Activated naive CD8-positive, alpha-beta T cell treated with anti-CD3 and anti-CD28 coated beads, Interleukin-2, amount 50 U/mL, for 16 hours (primary cell): ENCODE results near the gene ORC4.

Experiments used
- DNase-seq: peaks from one replicate; pipeline ENCODE4 v3.0.0-alpha.2; 2020; ENCODE audit warnings: low read depth, low spot score

Gene ORC4

GRCh38 chr2:148020111-148021058, at the start of gene ORC4:
ORC4 (minus strand) TSS chr2:148020737; CDS start chr2:147975958, 44,779 bp downstream.
- peak; percentile 97 for DNase-seq

DNA sequence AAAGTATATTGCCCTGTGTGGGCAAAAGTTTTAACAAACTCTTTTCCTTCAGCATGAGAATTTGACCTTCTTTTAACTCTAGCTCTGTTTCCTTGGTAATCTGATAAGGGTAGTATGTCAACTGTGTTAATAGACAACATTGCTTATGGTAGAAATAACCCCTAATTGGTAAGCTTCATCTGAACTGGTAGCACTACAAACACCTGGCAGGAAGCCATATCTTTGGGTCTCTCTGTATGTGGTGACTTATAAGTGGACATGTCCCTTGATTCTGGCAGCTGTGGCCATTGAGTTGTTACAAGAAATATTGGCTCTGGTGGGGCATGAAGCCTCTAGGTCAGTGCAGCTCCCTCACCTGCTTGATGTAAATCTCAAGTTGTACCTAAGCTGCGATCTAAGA, 47.3 kb upstream of the ORC4 start:
- DNase-seq = no peak

DNA sequence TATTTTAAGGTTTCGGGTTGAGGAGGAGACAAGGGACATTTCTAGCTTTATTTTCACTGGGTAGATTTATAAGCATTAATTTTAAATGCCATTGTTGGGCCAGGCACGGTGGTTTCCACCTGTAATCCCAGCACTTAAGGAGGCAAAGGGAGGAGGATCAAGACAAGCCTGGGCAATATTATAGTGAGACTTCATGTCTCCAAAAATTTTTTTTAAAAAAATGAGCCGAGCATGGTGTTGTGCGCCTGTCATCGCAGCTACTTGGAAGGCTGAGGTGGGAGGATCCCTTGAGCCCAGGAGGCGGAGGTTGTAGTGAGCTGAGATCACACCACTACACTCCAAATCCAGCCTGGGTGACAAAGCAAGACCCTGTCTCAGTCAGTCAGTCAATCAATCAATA, 45.4 kb upstream of the ORC4 start:
- DNase-seq = no peak

DNA sequence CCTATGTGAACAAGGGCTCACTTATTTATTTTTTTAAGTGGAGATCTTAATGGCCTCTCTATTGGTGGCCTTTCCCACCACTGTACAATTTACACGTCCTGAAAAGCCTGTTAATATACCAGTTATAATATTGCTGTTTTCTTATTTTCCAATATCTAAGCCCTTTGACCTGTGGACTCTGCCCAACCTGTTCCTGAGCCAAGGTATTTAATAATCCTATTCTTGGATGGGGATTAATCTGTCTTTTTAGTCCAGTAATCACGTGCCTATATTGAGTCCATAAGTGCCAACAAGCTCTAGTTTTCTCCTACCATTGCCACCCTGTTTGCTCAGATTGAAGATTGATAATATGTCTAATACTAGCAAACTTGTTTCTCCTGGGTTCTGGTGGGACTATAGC, 43.1 kb upstream of the ORC4 start:
- no peak for DNase-seq

- DNase-seq = no peak
These were observed 38.1 kb upstream of the ORC4 start for GRCh38 chr2:148058641-148059040.

GRCh38 chr2:148052687-148053086, 32.1 kb upstream of the ORC4 start:
- DNase-seq = no peak

DNA sequence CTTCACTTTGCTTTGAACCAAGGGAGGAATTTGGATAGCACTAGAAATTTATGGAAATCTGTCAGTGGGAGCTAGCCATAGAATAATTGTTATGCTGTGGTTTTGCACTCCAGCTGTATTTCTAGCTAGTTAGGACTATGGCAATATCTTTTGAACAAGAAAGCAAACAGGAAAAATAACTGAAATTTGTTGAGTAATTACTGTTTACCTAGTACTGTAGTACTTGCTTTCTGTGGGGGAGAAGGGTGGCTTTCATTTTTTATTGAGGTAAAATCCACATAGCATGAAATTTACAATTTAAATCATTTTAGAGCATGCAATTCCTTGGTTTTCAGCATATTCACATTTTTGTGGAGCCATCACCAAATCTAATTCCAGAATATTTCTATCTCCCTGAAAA, 28.7 kb upstream of the ORC4 start:
- no peak for DNase-seq

DNA sequence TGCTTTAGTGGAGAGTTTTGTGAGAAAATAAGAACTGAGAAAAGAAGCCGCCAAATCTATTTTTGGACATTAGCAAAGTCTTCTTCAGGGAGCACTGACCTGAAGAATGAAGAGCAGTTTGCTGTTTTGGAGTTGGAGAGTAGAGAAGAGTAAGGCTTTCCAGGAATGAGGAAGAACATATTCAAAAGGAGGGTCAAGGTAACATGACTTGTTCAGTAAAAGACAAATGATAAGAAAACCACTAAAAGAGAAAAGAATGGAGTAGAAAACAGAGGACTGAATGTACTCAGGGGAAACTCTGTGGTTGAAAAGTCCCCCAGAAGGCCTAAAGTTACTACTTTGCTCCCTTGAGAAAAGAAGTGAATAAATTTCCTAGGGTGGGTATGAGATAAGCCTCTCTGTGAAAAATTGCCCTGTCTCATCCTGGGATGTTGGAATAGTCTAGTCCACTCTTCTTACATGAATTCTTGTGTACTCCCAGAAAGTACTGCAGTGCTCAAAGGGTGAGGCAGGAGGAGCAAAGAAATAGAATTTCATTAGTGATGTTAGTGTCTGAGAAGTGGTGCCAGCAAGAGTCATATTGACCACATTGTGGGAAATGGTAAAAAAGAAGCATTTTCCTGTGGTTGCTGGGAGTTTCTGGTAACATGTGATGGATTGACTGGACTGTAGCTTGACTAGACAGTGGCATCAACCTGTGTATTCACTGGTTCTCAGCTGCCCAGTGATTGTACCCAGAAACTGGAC, 28.1 kb upstream of the ORC4 start:
- no peak for DNase-seq

DNA sequence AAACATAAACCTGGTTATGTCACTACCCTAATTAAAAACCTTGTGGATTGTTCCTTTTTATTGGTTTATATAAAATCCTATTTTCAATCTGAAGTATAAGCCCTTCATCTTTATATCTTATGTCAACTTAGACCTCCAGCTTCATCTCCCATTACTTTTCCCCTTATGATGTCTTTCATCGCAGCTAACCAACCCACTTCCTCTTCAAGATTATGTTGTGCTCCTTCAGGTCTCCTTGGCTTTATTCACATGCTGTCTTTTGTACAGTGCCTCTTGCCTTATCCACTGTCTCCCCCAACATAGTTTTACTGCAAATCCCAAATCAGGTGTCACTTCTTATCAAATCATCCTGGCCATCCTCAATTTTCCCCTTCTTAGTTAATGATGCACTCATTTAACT, 26.3 kb upstream of the ORC4 start:
- no peak for DNase-seq

- no peak for DNase-seq
These were observed 23.8 kb upstream of the ORC4 start for GRCh38 chr2:148044322-148044721.

GRCh38 chr2:148042219-148042618, 21.7 kb upstream of the ORC4 start:
- no peak for DNase-seq

DNA sequence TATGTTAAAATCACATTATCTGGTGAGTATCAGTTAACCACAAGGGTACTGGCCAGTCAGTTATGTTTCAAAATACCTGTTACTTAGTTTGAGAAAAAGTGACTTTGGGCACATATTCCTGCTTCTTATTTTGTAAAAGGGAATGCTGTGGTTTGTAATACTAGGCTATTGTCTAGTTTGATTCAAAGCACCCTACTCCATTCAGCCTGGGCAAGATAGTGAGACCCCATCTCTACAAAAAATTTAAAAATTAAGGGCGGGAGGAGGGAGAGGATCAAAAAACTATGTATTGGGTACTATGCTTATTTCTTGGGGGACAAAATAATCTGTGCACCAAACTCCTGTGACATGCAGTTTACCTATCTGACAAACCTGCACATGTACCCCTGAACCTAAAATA, 19.2 kb upstream of the ORC4 start:
- DNase-seq = no peak

DNA sequence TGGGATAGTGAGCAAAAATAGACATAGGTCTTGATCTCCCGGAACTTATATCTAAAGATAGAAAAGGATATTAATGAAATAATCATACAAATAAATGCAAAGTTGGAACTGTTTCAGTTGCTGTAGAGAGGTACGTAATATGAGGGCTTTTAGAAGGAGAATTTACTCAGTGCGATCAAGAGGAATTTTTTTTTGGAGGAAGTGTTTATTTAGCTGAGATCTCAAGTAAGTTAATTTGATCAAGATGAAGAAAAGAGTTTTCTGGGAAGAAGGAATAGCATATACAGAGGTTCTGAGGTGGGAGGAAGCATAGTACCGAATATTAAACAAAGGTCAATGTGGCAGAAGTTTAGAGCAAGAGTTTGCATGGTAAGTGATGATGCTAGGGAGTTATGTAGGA, 11.7 kb upstream of the ORC4 start:
- DNase-seq = no peak

- no peak for DNase-seq
These were observed 10.6 kb upstream of the ORC4 start for GRCh38 chr2:148031152-148031551.

DNA sequence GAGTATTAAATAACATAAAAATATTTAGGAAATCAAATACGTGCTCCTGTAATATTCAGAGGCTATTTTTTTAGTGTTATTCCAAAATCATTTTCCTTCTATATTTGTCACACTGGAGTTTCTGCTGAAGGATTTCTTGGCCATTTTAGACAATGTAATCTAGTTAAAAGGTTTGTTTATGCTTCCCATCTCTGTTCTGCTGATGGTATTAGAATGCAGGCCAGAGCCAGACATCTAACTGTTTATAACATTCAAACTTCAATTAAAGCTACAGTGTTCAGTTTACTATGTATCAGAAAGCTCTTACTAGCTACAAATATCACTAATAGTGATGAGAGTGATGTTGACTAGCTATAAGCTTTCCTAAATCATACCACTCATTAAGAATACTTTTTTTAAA, 8.2 kb upstream of the ORC4 start:
- DNase-seq = no peak

- no peak for DNase-seq
These were observed 7.3 kb upstream of the ORC4 start for GRCh38 chr2:148027822-148028221.

DNA sequence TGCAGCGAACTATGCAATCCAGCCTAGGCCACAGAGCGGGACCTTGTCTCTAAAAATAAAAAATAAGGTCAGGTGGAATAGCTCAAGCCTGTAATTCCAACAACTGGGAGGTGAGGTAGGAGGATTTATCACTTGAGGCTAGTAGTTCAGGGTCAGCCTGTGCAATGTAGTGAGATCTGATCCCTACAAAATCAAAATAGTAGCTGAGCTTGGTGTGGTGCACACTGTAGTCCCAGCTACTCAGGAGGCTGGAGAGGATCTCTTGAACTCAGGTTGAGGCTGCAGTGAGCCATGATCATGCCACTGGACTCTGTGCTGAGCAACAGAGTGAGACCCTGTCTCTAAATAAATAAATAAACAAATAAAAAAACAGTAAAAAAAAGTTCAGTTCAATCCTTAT, 6.0 kb upstream of the ORC4 start:
- DNase-seq = no peak

DNA sequence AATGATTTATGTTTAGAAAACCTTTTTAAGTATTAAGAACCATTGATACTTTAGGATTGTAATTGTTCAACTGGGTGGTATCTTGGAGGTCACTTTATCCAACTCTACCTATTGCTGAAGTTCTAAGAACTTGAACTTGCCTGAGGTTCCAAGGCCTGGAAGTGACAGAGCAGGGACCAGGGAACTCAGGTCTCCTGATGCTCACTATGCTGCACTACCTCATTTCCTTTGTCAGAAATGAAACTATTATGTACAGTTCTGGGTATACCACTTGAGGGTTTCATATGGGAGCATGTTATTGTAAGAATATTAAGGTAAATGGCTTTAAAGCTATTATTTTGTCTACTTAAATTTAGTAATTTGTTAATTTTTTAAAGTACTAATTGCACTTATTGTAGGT, 3.3 kb upstream of the ORC4 start:
- DNase-seq = no peak

- DNase-seq = no peak
These were observed 2.3 kb upstream of the ORC4 start for GRCh38 chr2:148022882-148023281.

DNA sequence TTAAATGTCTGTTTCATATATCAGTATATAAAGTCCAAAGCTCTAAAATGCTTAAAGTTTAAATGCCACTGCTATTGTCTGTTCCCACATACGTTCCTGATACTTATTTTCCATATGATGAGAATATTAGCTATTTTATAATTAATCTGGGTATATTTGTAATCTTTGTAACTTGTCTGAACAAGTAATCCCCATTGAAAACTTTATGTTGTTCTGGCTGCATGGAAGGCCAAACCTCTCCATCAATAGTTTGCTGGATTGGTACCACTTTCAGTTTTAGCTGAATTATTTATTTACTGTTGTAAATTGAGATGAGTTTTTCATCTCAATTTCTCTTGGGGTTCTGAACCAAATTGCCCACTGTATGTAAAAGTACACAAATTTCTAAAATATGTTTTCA, 1.8 kb upstream of the ORC4 start:
- DNase-seq = no peak

- no peak for DNase-seq
These were observed 1.3 kb upstream of the ORC4 start for GRCh38 chr2:148021886-148022285.

DNA sequence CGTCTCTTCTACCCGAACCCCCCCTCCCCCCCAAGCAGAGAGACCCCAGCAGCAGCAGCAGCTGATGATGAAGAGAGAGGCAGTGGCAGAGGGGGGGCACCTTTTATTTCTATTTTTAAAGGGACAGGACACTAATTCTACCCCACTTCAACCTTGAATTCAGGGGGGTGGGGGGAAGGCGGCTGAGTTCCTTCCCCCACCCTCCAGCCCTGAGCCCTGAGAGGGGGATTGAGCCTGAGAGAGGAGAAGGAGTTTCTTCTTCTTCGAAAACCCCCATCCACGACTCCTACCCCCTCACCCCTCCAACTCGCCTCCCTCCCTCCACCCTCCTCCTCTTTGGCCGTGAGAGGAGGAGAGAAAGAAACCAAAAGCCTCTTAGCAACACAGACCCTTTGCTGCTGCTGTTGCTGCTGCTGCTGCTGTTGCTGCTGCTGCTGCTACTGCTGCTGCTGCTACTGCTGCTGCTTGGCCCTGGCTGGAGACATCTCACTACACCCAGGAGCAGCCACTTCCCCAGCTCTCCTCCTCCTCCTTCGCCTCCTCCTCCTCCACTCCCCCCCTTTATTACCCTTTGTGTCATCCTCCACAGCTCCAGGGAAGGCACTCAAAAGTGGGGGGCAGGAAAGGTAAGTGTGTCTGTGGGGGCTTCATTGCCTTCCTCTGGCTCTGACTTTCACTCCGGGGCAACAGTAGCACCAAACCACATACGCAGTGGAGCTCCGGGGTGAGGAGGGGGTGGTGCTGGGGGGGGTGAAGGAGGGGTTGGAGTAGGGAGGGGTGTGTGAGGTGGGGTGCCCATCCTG, 723 bp upstream of the ORC4 start, which contains the start of gene MBD5:
Gene MBD5 (plus strand): TSS at position 33 of the 803 bp plus-strand sequence.
- peak; percentile 37 for DNase-seq
